ENCODE results near the gene MACROD2. TPM values are rescaled to one million over a fixed set of nuclear protein-coding genes. Genes with fewer than 3 reads are reported as not detected.

The MACROD2 gene
- total RNA-seq, 4 donors from 2014 or later = 10.0 to 24.0 (median 17.0) TPM

- DNase-seq (ENCODE audit: low spot score in 2 of 2) = no peak
- intact Hi-C loops (cut with DNase I; ENCODE audit: low total_unique reads) = no loop called here
- TF ChIP-seq, protein P1, sequence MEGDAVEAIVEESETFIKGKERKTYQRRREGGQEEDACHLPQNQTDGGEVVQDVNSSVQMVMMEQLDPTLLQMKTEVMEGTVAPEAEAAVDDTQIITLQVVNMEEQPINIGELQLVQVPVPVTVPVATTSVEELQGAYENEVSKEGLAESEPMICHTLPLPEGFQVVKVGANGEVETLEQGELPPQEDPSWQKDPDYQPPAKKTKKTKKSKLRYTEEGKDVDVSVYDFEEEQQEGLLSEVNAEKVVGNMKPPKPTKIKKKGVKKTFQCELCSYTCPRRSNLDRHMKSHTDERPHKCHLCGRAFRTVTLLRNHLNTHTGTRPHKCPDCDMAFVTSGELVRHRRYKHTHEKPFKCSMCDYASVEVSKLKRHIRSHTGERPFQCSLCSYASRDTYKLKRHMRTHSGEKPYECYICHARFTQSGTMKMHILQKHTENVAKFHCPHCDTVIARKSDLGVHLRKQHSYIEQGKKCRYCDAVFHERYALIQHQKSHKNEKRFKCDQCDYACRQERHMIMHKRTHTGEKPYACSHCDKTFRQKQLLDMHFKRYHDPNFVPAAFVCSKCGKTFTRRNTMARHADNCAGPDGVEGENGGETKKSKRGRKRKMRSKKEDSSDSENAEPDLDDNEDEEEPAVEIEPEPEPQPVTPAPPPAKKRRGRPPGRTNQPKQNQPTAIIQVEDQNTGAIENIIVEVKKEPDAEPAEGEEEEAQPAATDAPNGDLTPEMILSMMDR (IDR thresholded peaks at IDR 0.05) = no peak
- no peak overlapping the region for H3K4me3 ChIP-seq (ENCODE audit: low read depth, poor library complexity, severe bottlenecking)
Measured at GRCh38 chr20:15889514-15890256, 1894.4 kb downstream of the MACROD2 start.

GRCh38 chr20:15890407-15890982 is 1895.2 kb downstream of the MACROD2 start:
- intact Hi-C loops (cut with DNase I; ENCODE audit: low total_unique reads) = no loop called here
- 61 to 69% methylated on average over 4 of the region's 4 CpGs for WGBS, 2 donors
- no peak overlapping the region for H3K4me3 ChIP-seq (ENCODE audit: low read depth, poor library complexity, severe bottlenecking)
- DNase-seq (ENCODE audit: low spot score in 2 of 2) = no peak
- TF ChIP-seq, protein P1 (IDR thresholded peaks at IDR 0.05) = no peak
- no peak for TF ChIP-seq POLR2A (IDR thresholded peaks at IDR 0.05)

GRCh38 chr20:15895126-15895525 is 1899.8 kb downstream of the MACROD2 start:
- TF ChIP-seq, protein P1 (IDR thresholded peaks at IDR 0.05) = no peak
- no peak for TF ChIP-seq POLR2A (IDR thresholded peaks at IDR 0.05)
- DNase-seq (ENCODE audit: low spot score in 2 of 2) = no peak
- no peak overlapping the region for H3K4me3 ChIP-seq (ENCODE audit: low read depth, poor library complexity, severe bottlenecking)
- WGBS, 2 donors = 68 to 79% methylated on average over 5 of the region's 5 CpGs
- intact Hi-C loops (cut with DNase I; ENCODE audit: low total_unique reads) = no loop called here

DNA sequence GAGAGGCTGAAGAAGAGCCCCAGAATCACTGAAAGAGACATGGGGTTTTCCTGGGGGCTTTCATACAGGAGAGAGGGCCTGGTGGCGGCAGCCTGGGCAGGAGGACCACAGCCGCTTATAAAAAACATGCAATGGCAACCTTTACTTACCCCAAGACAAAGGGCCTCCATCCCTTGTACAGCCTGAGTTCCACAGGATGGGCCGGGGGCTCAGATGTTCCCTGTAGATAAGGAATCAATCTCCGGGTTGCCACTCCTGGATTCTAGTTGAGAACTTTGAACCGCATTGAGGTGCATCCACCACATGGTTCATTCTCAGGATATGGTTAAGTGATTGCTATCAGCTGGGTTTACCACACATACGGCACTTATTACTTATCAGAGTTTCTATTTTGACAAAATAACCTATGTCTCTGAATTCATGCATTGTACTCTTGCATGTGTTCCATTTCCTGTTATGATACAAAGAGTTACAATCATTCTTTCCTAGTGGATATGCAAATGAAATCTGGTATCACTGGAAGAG is 1900.3 kb downstream of the MACROD2 start:
- H3K4me3 ChIP-seq (ENCODE audit: low read depth, poor library complexity, severe bottlenecking) = no peak overlapping the region
- 60 to 66% methylated on average over 6 of the region's 6 CpGs for WGBS, 2 donors
- DNase-seq (ENCODE audit: low spot score in 2 of 2) = no peak
- TF ChIP-seq, protein P1 (IDR thresholded peaks at IDR 0.05) = no peak
- TF ChIP-seq POLR2A (IDR thresholded peaks at IDR 0.05) = no peak
- intact Hi-C loops (cut with DNase I; ENCODE audit: low total_unique reads) = no loop called here

GRCh38 chr20:15899967-15900366 is 1904.7 kb downstream of the MACROD2 start:
- TF ChIP-seq POLR2A (IDR thresholded peaks at IDR 0.05) = no peak
- TF ChIP-seq, protein P1 (IDR thresholded peaks at IDR 0.05) = no peak
- DNase-seq (ENCODE audit: low spot score in 2 of 2) = no peak
- intact Hi-C loops (cut with DNase I; ENCODE audit: low total_unique reads) = no loop called here
- no peak overlapping the region for H3K4me3 ChIP-seq (ENCODE audit: low read depth, poor library complexity, severe bottlenecking)
- 88 to 89% methylated on average over 4 of the region's 4 CpGs for whole genome bisulfite sequencing, 2 donors
